Astrocyte (in vitro differentiated cells and primary cell): ENCODE results near the gene MYO5A. TPM values are rescaled to one million over a fixed set of nuclear protein-coding genes. Genes with fewer than 3 reads are reported as not detected.
A peak's percentile ranks its signal among the peaks of the same experiment; 100 is the strongest.

Experiments
- DNase-seq: peaks from one replicate; pipeline ENCODE4 v3.0.0-alpha.2; 2010; ENCODE audit warnings: low read depth
- FAIRE-seq: peaks from 2 replicates; lab custom pipeline; 2011; peaks lifted over from hg19 to GRCh38; lab: Jason Lieb, UNC
- H2AFZ ChIP-seq: 2 replicates; pipeline ENCODE4 v1.6.0; 2012; ENCODE audit warnings: low read depth, low read length, inconsistent platforms
- H3K27ac ChIP-seq: 2 replicates; pipeline ENCODE4 v1.5.1; 2011; ENCODE audit warnings: low read depth, low read length, inconsistent platforms
- H3K27me3 ChIP-seq: 2 replicates; pipeline ENCODE4 v1.6.0; 2011; ENCODE audit warnings: low read length, inconsistent platforms; ENCODE audit not compliant: insufficient read depth
- H3K36me3 ChIP-seq: 2 replicates; pipeline ENCODE4 v1.5.1; 2011; ENCODE audit warnings: low read length, inconsistent platforms; ENCODE audit not compliant: insufficient read depth
- H3K4me1 ChIP-seq: 2 replicates; pipeline ENCODE4 v1.5.1; 2011; ENCODE audit warnings: low read length, inconsistent platforms; ENCODE audit not compliant: insufficient read depth
- H3K4me2 ChIP-seq: 2 replicates; pipeline ENCODE4 v1.6.0; 2012; ENCODE audit warnings: low read length, inconsistent platforms
- H3K4me3 ChIP-seq: 2 replicates; pipeline ENCODE4 v1.5.1; 2011; ENCODE audit warnings: low read depth, mild to moderate bottlenecking, low read length, inconsistent platforms; ENCODE audit not compliant: insufficient read depth
- H3K79me2 ChIP-seq: 2 replicates; pipeline ENCODE4 v1.6.0; 2012; ENCODE audit warnings: mild to moderate bottlenecking, low read length, inconsistent platforms; ENCODE audit not compliant: insufficient read depth
- H3K9ac ChIP-seq: 2 replicates; pipeline ENCODE4 v1.6.0; 2012; ENCODE audit warnings: mild to moderate bottlenecking, low read length, inconsistent platforms
- H3K9me3 ChIP-seq: 2 replicates; pipeline ENCODE4 v1.5.1; 2012; ENCODE audit warnings: low read depth, mild to moderate bottlenecking, low read length, inconsistent platforms; ENCODE audit not compliant: insufficient read depth
- H4K20me1 ChIP-seq: 2 replicates; pipeline ENCODE4 v1.6.0; 2012; ENCODE audit warnings: low read length, inconsistent platforms; ENCODE audit not compliant: insufficient read depth
- H3K27ac Mint-ChIP-seq: one replicate; pipeline ENCODE4 v1.8.0; 2021; ENCODE audit warnings: mild to moderate bottlenecking, mixed read lengths; ENCODE audit not compliant: unreplicated experiment
- H3K27me3 Mint-ChIP-seq: one replicate; pipeline ENCODE4 v1.8.0; 2021; ENCODE audit warnings: low read depth, mixed read lengths; ENCODE audit not compliant: unreplicated experiment
- H3K36me3 Mint-ChIP-seq: one replicate; pipeline ENCODE4 v1.8.0; 2021; ENCODE audit warnings: low read depth, mixed read lengths; ENCODE audit not compliant: unreplicated experiment
- H3K4me1 Mint-ChIP-seq: one replicate; pipeline ENCODE4 v1.8.0; 2021; ENCODE audit warnings: low read depth, mixed read lengths; ENCODE audit not compliant: unreplicated experiment
- H3K4me3 Mint-ChIP-seq: one replicate; pipeline ENCODE4 v1.8.0; 2021; ENCODE audit warnings: mild to moderate bottlenecking, moderate library complexity, mixed read lengths; ENCODE audit not compliant: unreplicated experiment
- H3K9me3 Mint-ChIP-seq: one replicate; pipeline ENCODE4 v1.8.0; 2021; ENCODE audit warnings: mild to moderate bottlenecking, mixed read lengths; ENCODE audit not compliant: unreplicated experiment
- EZH2 ChIP-seq: IDR thresholded peaks from 2 replicates; pipeline ENCODE4 v1.6.1; 2012; ENCODE audit warnings: mild to moderate bottlenecking, low read length, inconsistent platforms; ENCODE audit not compliant: insufficient read depth
- total RNA-seq: library from RNA; stranded (reverse); gene quantifications from 2 replicates; pipeline ENCODE4 v1.2.1, GENCODE V29; 2021
- TF ChIP-seq, protein P1 (sequence below): IDR thresholded peaks from 2 replicates; pipeline ENCODE4 v1.5.1; 2011; ENCODE audit warnings: low read depth, mild to moderate bottlenecking, inconsistent platforms, low read length, moderate library complexity; ENCODE audit not compliant: insufficient read depth

Gene MYO5A
- total RNA-seq, 1 donor from 2014 or later = 47.6 TPM

DNA sequence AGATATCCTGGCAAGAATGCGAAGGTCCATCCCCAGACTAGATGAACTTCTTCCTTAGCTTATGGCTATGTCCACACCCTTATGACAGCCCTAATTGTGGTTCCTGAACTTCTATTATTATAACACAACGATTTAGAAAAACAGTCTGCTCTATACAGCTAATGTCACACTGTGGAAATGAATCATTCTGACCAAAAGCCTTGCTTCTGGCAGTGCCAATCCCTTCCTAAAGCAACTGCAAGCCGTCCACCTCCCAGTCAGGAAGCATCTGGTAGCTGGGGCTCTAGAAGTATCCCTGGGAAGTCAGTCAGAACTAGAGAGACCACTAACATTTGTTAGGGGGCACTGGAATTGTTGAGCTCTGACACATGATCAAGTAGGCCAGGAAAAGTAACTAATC is 45.0 kb downstream of the MYO5A start:
- peak; percentile 26 for FAIRE-seq
- peak; percentile 73 for DNase-seq
- H3K27me3 ChIP-seq = no peaks in the 10 kb centered on the region
- TF ChIP-seq EZH2 = no peak
- TF ChIP-seq, protein P1, sequence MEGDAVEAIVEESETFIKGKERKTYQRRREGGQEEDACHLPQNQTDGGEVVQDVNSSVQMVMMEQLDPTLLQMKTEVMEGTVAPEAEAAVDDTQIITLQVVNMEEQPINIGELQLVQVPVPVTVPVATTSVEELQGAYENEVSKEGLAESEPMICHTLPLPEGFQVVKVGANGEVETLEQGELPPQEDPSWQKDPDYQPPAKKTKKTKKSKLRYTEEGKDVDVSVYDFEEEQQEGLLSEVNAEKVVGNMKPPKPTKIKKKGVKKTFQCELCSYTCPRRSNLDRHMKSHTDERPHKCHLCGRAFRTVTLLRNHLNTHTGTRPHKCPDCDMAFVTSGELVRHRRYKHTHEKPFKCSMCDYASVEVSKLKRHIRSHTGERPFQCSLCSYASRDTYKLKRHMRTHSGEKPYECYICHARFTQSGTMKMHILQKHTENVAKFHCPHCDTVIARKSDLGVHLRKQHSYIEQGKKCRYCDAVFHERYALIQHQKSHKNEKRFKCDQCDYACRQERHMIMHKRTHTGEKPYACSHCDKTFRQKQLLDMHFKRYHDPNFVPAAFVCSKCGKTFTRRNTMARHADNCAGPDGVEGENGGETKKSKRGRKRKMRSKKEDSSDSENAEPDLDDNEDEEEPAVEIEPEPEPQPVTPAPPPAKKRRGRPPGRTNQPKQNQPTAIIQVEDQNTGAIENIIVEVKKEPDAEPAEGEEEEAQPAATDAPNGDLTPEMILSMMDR = no peak
- H3K4me2 ChIP-seq = peak overlapping the region; percentile 61
- Mint-ChIP-seq H3K27ac (peak overlapping the region; percentile 22), H3K36me3 (no peaks in the 10 kb centered on the region), H3K4me1 (peaks cover 56% of the 10 kb centered on the region), H3K9me3 (no peaks in the 10 kb centered on the region), H3K27me3 (no peaks in the 10 kb centered on the region), H3K4me3 (peak overlapping the region; percentile 12)
- H4K20me1 ChIP-seq = no peaks in the 10 kb centered on the region
- no peak overlapping the region for H3K4me3 ChIP-seq
- H3K79me2 ChIP-seq = peaks cover 42% of the 10 kb centered on the region
- no peaks in the 10 kb centered on the region for H3K36me3 ChIP-seq
- H3K4me1 ChIP-seq = peaks cover 31% of the 10 kb centered on the region
- no peak overlapping the region for H2AFZ ChIP-seq
- H3K9ac ChIP-seq = no peak overlapping the region
- no peaks in the 10 kb centered on the region for H3K9me3 ChIP-seq
- peak overlapping the region; percentile 29 for H3K27ac ChIP-seq

DNA sequence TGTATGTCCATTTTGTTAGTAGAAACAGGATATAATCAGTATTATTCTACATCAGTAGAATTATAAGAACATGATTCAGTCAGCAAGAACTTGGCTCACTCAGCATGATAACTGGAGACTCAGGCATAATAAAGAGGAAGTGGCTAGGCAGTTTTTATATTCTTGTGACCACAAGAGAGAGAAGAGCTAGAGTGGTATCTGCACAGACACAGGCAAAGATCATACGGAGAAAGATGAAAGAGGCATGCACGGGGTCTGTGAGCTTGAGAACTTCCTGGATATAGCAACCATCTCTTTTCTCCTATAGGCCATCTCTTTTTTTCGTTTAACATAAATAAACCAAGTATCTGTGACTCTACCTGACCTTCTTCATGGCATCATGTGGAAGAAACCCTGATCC is 46.8 kb downstream of the MYO5A start:
- Mint-ChIP-seq H3K4me1 (peaks cover 51% of the 10 kb centered on the region), H3K36me3 (no peaks in the 10 kb centered on the region), H3K27me3 (no peaks in the 10 kb centered on the region), H3K9me3 (no peaks in the 10 kb centered on the region), H3K27ac (peak overlapping the region; percentile 77), H3K4me3 (peak overlapping the region; percentile 8)
- FAIRE-seq (peak; percentile 62), DNase-seq (peak; percentile 92)
- Histone ChIP-seq H3K9ac (no peak overlapping the region), H3K79me2 (peaks cover 36% of the 10 kb centered on the region), H3K9me3 (no peaks in the 10 kb centered on the region), H2AFZ (no peak overlapping the region), H3K27ac (peak overlapping the region; percentile 37), H4K20me1 (no peaks in the 10 kb centered on the region), H3K4me3 (peak overlapping the region; percentile 18), H3K4me1 (peaks cover 31% of the 10 kb centered on the region), H3K36me3 (no peaks in the 10 kb centered on the region), H3K27me3 (no peaks in the 10 kb centered on the region), H3K4me2 (peak overlapping the region; percentile 68)
- no peak for TF ChIP-seq EZH2
- TF ChIP-seq, protein P1 = no peak

DNA sequence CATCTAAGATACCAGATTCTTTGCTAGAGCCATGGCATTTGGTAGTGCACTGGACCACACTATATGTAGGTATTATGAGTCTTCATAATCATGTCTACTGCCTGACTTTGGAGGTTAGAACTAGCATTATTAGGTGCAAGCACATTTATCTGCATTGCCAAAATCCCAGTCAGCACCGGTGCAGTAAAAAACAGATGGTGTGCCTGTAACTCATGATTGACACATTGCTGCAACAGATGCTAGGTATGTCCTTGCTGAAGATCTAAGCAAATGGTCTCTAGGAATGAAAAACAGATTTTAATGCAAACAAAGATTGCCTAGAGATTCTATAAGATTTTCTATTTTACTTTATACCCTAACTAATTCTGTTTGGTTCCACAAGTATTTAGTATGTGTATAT is 47.7 kb downstream of the MYO5A start:
- Mint-ChIP-seq H3K4me3 (no peak overlapping the region), H3K9me3 (no peaks in the 10 kb centered on the region), H3K27me3 (no peaks in the 10 kb centered on the region), H3K27ac (no peak overlapping the region), H3K4me1 (peaks cover 44% of the 10 kb centered on the region), H3K36me3 (no peaks in the 10 kb centered on the region)
- DNase-seq (no peak), FAIRE-seq (no peak)
- Histone ChIP-seq H3K9ac (no peak overlapping the region), H3K4me2 (no peak overlapping the region), H3K27me3 (no peaks in the 10 kb centered on the region), H2AFZ (no peak overlapping the region), H3K36me3 (no peaks in the 10 kb centered on the region), H3K4me3 (no peak overlapping the region), H4K20me1 (no peaks in the 10 kb centered on the region), H3K4me1 (peaks cover 31% of the 10 kb centered on the region), H3K9me3 (no peaks in the 10 kb centered on the region), H3K27ac (no peak overlapping the region), H3K79me2 (peaks cover 32% of the 10 kb centered on the region)
- TF ChIP-seq, protein P1 = no peak
- TF ChIP-seq EZH2 = no peak
